CD4-positive, alpha-beta memory T cell (primary cell): ENCODE measurements around the gene PABPC4L. TPM values are rescaled to one million over a fixed set of nuclear protein-coding genes. Genes with fewer than 3 reads are reported as not detected.

ENCODE experiments used
- CTCF ChIA-PET: fragments of 350-600 bp; sonication (Branson Sonifier 250); formaldehyde crosslinking; loops from one replicate; lab custom pipeline; 2021; ENCODE audit warnings: inconsistent platforms; ENCODE audit not compliant: partially characterized antibody; lab: Charles Lee
- POLR2A ChIA-PET: fragments of 350-600 bp; sonication (Branson Sonifier 250); formaldehyde crosslinking; loops from one replicate; lab custom pipeline; 2021; ENCODE audit not compliant: partially characterized antibody; lab: Charles Lee
- DNase-seq, 5 donors: peaks; one replicate each; pipeline versions ENCODE4 v3.0.0 to v3.0.0-alpha.2; 2020 to 2022; ENCODE audit warnings: mixed read lengths in 1 of 5
- H3K27ac ChIP-seq: one replicate; pipeline ENCODE4 v1.7.0; 2013; ENCODE audit warnings: low read depth, low read length
- H3K27me3 ChIP-seq: 2 replicates; pipeline ENCODE4 v1.7.0; 2013; ENCODE audit warnings: mild to moderate bottlenecking, low read length, moderate library complexity; ENCODE audit not compliant: insufficient read depth
- H3K36me3 ChIP-seq: 2 replicates; pipeline ENCODE4 v1.7.0; 2013; ENCODE audit warnings: mild to moderate bottlenecking, low read length, moderate library complexity; ENCODE audit not compliant: insufficient read depth
- H3K4me1 ChIP-seq: 2 replicates; pipeline ENCODE4 v1.7.0; 2013; ENCODE audit warnings: mild to moderate bottlenecking, low read length, moderate library complexity; ENCODE audit not compliant: insufficient read depth
- H3K4me3 ChIP-seq, 2 donors: one replicate each; pipeline ENCODE4 v1.7.0; 2013; ENCODE audit warnings: low read length in 2 of 2, mild to moderate bottlenecking in 1 of 2
- H3K9me3 ChIP-seq, 2 donors: one replicate each; pipeline ENCODE4 v1.7.0; 2013; ENCODE audit warnings: low read length in 2 of 2, control low read depth in 1 of 2; ENCODE audit not compliant: control insufficient read depth in 1 of 2
- H3K27ac Mint-ChIP-seq, 7 donors: one replicate each; pipeline ENCODE4 v1.8.0; 2020 to 2021; ENCODE audit warnings: mixed read lengths in 7 of 7, mild to moderate bottlenecking in 6 of 7, inconsistent platforms in 3 of 7, moderate library complexity in 3 of 7
- H3K27me3 Mint-ChIP-seq, 2 donors: one replicate each; pipeline ENCODE4 v1.8.0; 2020 to 2021; ENCODE audit warnings: mixed read lengths in 2 of 2
- H3K36me3 Mint-ChIP-seq, 2 donors: one replicate each; pipeline ENCODE4 v1.8.0; 2020 to 2021; ENCODE audit warnings: mixed read lengths in 2 of 2, inconsistent platforms in 1 of 2, mild to moderate bottlenecking in 1 of 2
- H3K4me1 Mint-ChIP-seq, 4 donors: one replicate each; pipeline ENCODE4 v1.8.0; 2020 to 2021; ENCODE audit warnings: mixed read lengths in 4 of 4, mild to moderate bottlenecking in 1 of 4
- H3K4me3 Mint-ChIP-seq, 8 donors: one replicate each; pipeline ENCODE4 v1.8.0; 2020 to 2021; ENCODE audit warnings: mixed read lengths in 8 of 8, mild to moderate bottlenecking in 7 of 8, moderate library complexity in 6 of 8, inconsistent platforms in 3 of 8
- H3K9me3 Mint-ChIP-seq, 8 donors: one replicate each; pipeline ENCODE4 v1.8.0; 2020 to 2021; ENCODE audit warnings: mixed read lengths in 8 of 8, mild to moderate bottlenecking in 5 of 8, inconsistent platforms in 3 of 8, moderate library complexity in 1 of 8
- intact Hi-C: fragments of 100-400 bp; cut with micrococcal nuclease; formaldehyde crosslinking; loops from one replicate; pipeline ENCODE4 v1.15.1; 2023
- polyA plus RNA-seq, 2 donors: library from polyadenylated mRNA; unstranded; fragments of 300-500 nt; fragmentation: Illumina TruSeq; gene quantifications; one replicate each; pipeline ENCODE4 v1.2.3, GENCODE V29; 2021
- total RNA-seq, 2 experiments: library from RNA; stranded (reverse); gene quantifications; one replicate each; pipeline ENCODE4 v1.2.3, GENCODE V29; 2021

PABPC4L gene
- total and polyA plus RNA-seq, 4 experiments from 2014 or later = not detected

DNA sequence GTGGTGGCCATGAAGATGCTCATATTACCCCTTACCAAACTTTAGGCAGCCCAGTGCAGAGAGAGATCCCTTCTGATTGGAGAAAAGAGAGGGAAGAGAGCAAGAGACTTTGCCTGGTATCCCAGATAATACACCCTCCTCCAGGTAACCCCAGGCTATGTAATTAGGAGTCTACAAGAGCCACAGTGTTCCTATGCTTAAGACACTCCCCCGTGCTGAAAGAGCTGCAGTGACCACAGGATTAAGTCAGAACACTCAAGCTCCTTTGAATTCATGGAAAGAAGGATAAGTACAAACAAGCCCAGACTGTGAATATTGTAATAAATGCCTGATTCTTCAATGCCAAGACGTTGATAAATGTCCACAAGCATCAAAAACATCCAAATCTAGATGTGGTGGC is 41.4 kb downstream of the PABPC4L start:
- Histone ChIP-seq H3K36me3 (no peaks in the 10 kb centered on the region), H3K9me3 (no peaks in the 10 kb centered on the region), H3K27me3 (no peaks in the 10 kb centered on the region), H3K4me1 (no peaks in the 10 kb centered on the region), H3K27ac (no peak overlapping the region), H3K4me3 (no peak overlapping the region)
- DNase-seq = no peak
- Mint-ChIP-seq H3K36me3 (no peaks in the 10 kb centered on the region), H3K4me3 (no peak overlapping the region), H3K4me1 (no peaks in the 10 kb centered on the region), H3K9me3 (peaks cover 0 to 31% (median 5%) of the 10 kb centered on the region in 8 donors), H3K27me3 (no peaks in the 10 kb centered on the region), H3K27ac (no peak overlapping the region)
- ChIA-PET CTCF (no interaction called here), POLR2A (no interaction called here)
- intact Hi-C loops = no loop called here

DNA sequence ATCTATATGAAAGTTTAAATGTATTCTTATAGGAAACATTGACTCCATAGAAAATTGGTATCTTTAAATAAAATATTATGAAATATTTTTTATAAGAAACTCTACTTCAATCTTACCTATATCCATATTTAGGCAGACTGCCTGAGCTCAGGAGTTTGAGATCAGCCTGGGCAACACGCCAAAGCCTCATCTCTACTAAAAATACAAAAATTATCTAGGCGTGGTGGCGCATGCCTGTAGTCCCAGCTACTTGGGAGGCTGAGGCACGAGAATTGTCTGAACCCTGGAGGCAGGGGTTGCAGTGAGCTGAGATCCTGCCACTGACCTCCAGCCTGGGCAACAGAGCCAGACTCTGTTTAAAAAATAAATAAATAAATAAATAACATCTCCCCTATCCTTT is 47.5 kb downstream of the PABPC4L start:
- Mint-ChIP-seq H3K4me1 (no peaks in the 10 kb centered on the region), H3K27me3 (no peaks in the 10 kb centered on the region), H3K36me3 (no peaks in the 10 kb centered on the region), H3K9me3 (peaks cover 0 to 7% (median 3%) of the 10 kb centered on the region in 8 donors), H3K4me3 (no peak overlapping the region), H3K27ac (no peak overlapping the region)
- Histone ChIP-seq H3K27me3 (no peaks in the 10 kb centered on the region), H3K27ac (no peak overlapping the region), H3K4me3 (no peak overlapping the region), H3K9me3 (no peaks in the 10 kb centered on the region), H3K4me1 (no peaks in the 10 kb centered on the region), H3K36me3 (no peaks in the 10 kb centered on the region)
- ChIA-PET POLR2A (no interaction called here), CTCF (no interaction called here)
- intact Hi-C loops = no loop called here
- no peak for DNase-seq

DNA sequence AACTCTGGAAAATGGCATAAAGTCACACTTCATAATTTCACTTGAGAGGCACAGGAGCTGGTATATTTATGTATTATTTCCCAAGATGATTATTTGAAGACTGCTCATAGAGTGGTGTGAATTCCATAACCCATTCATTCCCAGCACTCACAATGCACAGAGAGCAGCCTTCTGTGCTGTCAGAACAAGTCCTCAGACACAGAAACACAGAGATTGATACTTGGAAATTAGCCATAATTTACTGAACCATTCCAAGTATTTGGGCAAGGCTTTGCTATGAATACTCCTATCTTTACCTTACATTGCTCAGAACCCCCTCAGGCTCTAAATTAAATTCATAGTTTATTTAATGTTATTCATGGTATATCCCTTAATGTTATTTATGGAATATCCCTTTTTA is 53.6 kb downstream of the PABPC4L start:
- POLR2A ChIA-PET = no interaction called here
- H3K4me3 Mint-ChIP-seq = no peak overlapping the region
- intact Hi-C loops = no loop called here
- Histone ChIP-seq H3K27me3 (no peaks in the 10 kb centered on the region), H3K36me3 (no peaks in the 10 kb centered on the region), H3K9me3 (no peaks in the 10 kb centered on the region), H3K4me1 (no peaks in the 10 kb centered on the region), H3K4me3 (no peak overlapping the region), H3K27ac (no peak overlapping the region)
- peaks cover 0 to 13% (median 6%) of the 10 kb centered on the region in 8 donors for H3K9me3 Mint-ChIP-seq
- H3K36me3 Mint-ChIP-seq = no peaks in the 10 kb centered on the region
- no peak overlapping the region for H3K27ac Mint-ChIP-seq
- DNase-seq = no peak
- H3K4me1 Mint-ChIP-seq = no peaks in the 10 kb centered on the region
- H3K27me3 Mint-ChIP-seq = no peaks in the 10 kb centered on the region
- CTCF ChIA-PET = no interaction called here
